K562 (cell line): ENCODE results near the gene A1BG. TPM values are rescaled to one million over a fixed set of nuclear protein-coding genes. Genes with fewer than 3 reads are reported as not detected.

Experiments
- BMI1 ChIP-seq: fragments of 150-350 bp; IDR thresholded peaks from 2 replicates; pipeline ENCODE4 v1.6.1; 2014; ENCODE audit warnings: low read length
- C11orf30 ChIP-seq: fragments of 450-650 bp; IDR thresholded peaks from 2 replicates; pipeline ENCODE4 v1.6.1; 2016; ENCODE audit warnings: low read depth, mild to moderate bottlenecking
- CBX1 ChIP-seq: sonication (generic); IDR thresholded peaks from 2 replicates; pipeline ENCODE4 v1.6.1; 2016; ENCODE audit warnings: antibody characterized with exemption, low read depth, mild to moderate bottlenecking
- FOXK1 ChIP-seq: sonication (generic); formaldehyde crosslinking; IDR thresholded peaks from 2 replicates; pipeline ENCODE4 v1.8.0; 2022; ENCODE audit warnings: missing genetic modification reagents, mild to moderate bottlenecking, borderline replicate concordance
- KDM5B ChIP-seq: fragments of 200-600 bp; sonication (generic); IDR thresholded peaks from 2 replicates; pipeline ENCODE4 v1.6.1; 2012; ENCODE audit warnings: low read depth, mild to moderate bottlenecking, moderate library complexity, low read length, control low read depth, inconsistent platforms; ENCODE audit not compliant: insufficient replicate concordance
- NR4A1 ChIP-seq, 2 experiments: fragments of 250-450 bp in 1 of 2; fragments of 450-650 bp in 1 of 2; sonication (Bioruptor Pico) in 1 of 2; IDR thresholded peaks; 2 replicates each; pipeline versions ENCODE4 v1.4.0 to v1.6.1; 2016 to 2020; ENCODE audit warnings: mild to moderate bottlenecking in 2 of 2, missing compliant biosample characterization in 1 of 2, missing genetic modification characterization in 1 of 2, moderate library complexity in 1 of 2
- RBFOX2 ChIP-seq: fragments of 200-400 bp; formaldehyde crosslinking; IDR thresholded peaks from 2 replicates; pipeline ENCODE4 v1.6.1; 2017; ENCODE audit warnings: low read depth, mild to moderate bottlenecking, low read length, moderate library complexity
- ZNF282 ChIP-seq: sonication (generic); formaldehyde crosslinking; IDR thresholded peaks from 2 replicates; pipeline ENCODE4 v1.8.1; 2023; ENCODE audit warnings: missing genetic modification reagents
- polyA plus RNA-seq, 8 experiments: library from polyadenylated mRNA; depleted of rRNA in 4 of 8; stranded (reverse) in 5 of 8; unstranded in 3 of 8; fragments of >200 nt; fragmentation: Nextera tagmentation in 2 of 8; fragmentation: Illumina TruSeq in 1 of 8; extraction: Ambion mirVana in 2 of 8; extraction: Trizol in 1 of 8; gene quantifications; 2 replicates each; pipeline versions ENCODE4 v1.2.1 to v1.2.3, GENCODE V29; 2011 to 2014; ENCODE audit warnings: inconsistent platforms in 1 of 8, missing spikeins in 1 of 8
- total RNA-seq, 7 experiments: library from RNA; depleted of rRNA in 6 of 7; stranded (reverse); fragments of >200 nt in 6 of 7; fragmentation: Illumina TruSeq in 2 of 7; extraction: Trizol in 2 of 7; gene quantifications; 2 replicates each; pipeline versions ENCODE4 v1.2.1 to v1.2.3, GENCODE V29; 2011 to 2021; ENCODE audit warnings: low replicate concordance in 1 of 7
- TF ChIP-seq, protein P1 (sequence below): fragments of 250-450 bp; sonication (Bioruptor Pico); IDR thresholded peaks from 2 replicates; pipeline ENCODE4 v1.5.0; 2020; ENCODE audit warnings: mild to moderate bottlenecking
- TF ChIP-seq, protein P2 (sequence below): fragments of 200-800 bp; sonication (Bioruptor generic); IDR thresholded peaks from 2 replicates; pipeline ENCODE4 v1.6.1; 2017; ENCODE audit warnings: missing genetic modification characterization, missing compliant biosample characterization
- TF ChIP-seq, protein P3 (sequence below): fragments of 250-450 bp; sonication (Bioruptor Pico); IDR thresholded peaks from 2 replicates; pipeline ENCODE4 v1.4.0; 2020
- TF ChIP-seq, protein P4 (sequence below): fragments of 250-450 bp; sonication (Bioruptor Pico); IDR thresholded peaks from 2 replicates; pipeline ENCODE4 v1.6.1; 2021; ENCODE audit warnings: mild to moderate bottlenecking
- TF ChIP-seq, protein P5 (sequence below): sonication (generic); formaldehyde crosslinking; IDR thresholded peaks from 2 replicates; pipeline ENCODE4 v1.9.0; 2022; ENCODE audit warnings: mild to moderate bottlenecking, missing genetic modification reagents
- TF ChIP-seq, protein P6 (sequence below): IDR thresholded peaks from 2 replicates; pipeline ENCODE4 v1.6.1; 2014; ENCODE audit warnings: antibody characterized with exemption

Gene A1BG
- total and polyA plus RNA-seq, 9 of the 15 experiments (the other 6 are each of a cell fraction or from before 2014, with no cell fraction given), result 0.10 to 19.8 (median 2.6) TPM

DNA sequence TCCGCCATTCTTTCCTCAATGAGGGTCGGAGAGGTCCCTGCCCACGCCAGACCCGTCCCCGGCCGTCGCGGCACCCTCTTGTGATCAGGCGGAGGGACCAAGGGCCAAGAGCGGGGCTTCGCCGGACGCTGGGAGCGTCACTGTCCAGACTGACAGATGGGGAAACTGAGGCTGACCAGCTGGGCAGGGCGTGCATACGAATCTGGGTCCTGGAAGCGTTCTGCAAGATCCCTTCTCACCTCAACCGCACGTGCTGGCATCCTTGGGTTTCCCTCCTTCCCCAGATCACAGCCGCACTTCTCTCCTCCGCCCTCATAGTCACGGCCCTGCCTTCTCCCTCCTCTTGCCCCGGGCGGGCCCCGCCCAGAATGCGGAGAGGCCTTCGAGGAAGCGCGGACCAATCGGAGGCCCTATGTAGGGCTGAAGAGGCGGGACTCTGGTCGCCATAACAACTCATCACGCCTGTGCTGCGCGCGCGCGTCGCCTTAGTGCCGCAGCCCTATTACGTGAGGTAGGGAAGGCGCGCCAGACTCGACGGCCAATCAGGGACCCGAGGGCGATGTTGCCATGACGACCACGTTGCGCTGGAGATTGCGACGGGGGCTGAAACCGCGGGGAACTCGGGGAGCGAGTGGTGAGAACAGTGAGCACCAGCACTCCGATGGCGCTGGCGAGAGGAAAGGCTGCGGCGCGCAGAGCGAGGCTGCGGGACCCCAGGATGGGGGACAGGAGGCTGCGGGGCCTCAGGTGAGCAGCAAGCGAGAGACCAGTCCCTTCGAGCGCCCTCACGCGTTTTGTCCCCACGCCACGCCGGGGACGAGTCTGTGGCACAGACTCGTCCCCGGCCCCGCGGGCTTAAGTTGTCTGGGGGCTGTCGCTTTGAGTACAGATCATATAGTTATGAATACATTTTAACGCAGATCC lies 47.9 kb upstream of the A1BG start (continued):
- TF ChIP-seq, protein P1, sequence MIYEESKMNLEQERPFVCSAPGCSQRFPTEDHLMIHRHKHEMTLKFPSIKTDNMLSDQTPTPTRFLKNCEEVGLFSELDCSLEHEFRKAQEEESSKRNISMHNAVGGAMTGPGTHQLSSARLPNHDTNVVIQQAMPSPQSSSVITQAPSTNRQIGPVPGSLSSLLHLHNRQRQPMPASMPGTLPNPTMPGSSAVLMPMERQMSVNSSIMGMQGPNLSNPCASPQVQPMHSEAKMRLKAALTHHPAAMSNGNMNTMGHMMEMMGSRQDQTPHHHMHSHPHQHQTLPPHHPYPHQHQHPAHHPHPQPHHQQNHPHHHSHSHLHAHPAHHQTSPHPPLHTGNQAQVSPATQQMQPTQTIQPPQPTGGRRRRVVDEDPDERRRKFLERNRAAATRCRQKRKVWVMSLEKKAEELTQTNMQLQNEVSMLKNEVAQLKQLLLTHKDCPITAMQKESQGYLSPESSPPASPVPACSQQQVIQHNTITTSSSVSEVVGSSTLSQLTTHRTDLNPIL (CRISPR knock-in tag), result no peak
- no peak; the same call in 1 of the 2 replicates for TF ChIP-seq CBX1
- TF ChIP-seq BMI1, result peak; percentile 99
- TF ChIP-seq, protein P2, sequence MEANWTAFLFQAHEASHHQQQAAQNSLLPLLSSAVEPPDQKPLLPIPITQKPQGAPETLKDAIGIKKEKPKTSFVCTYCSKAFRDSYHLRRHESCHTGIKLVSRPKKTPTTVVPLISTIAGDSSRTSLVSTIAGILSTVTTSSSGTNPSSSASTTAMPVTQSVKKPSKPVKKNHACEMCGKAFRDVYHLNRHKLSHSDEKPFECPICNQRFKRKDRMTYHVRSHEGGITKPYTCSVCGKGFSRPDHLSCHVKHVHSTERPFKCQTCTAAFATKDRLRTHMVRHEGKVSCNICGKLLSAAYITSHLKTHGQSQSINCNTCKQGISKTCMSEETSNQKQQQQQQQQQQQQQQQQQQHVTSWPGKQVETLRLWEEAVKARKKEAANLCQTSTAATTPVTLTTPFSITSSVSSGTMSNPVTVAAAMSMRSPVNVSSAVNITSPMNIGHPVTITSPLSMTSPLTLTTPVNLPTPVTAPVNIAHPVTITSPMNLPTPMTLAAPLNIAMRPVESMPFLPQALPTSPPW (CRISPR knock-in tag), result peak; percentile 76
- TF ChIP-seq NR4A1 (CRISPR knock-in tag; IDR thresholded peaks at IDR 0.05), result peak; percentile 89
- 0 out of 2 replicates have a peak, but pooled peaks have one; percentile 27 for TF ChIP-seq NR4A1 (tag; IDR thresholded peaks at IDR 0.05)
- peak; percentile 83 for TF ChIP-seq C11orf30
- peak; percentile 97 for TF ChIP-seq RBFOX2
- TF ChIP-seq, protein P3, sequence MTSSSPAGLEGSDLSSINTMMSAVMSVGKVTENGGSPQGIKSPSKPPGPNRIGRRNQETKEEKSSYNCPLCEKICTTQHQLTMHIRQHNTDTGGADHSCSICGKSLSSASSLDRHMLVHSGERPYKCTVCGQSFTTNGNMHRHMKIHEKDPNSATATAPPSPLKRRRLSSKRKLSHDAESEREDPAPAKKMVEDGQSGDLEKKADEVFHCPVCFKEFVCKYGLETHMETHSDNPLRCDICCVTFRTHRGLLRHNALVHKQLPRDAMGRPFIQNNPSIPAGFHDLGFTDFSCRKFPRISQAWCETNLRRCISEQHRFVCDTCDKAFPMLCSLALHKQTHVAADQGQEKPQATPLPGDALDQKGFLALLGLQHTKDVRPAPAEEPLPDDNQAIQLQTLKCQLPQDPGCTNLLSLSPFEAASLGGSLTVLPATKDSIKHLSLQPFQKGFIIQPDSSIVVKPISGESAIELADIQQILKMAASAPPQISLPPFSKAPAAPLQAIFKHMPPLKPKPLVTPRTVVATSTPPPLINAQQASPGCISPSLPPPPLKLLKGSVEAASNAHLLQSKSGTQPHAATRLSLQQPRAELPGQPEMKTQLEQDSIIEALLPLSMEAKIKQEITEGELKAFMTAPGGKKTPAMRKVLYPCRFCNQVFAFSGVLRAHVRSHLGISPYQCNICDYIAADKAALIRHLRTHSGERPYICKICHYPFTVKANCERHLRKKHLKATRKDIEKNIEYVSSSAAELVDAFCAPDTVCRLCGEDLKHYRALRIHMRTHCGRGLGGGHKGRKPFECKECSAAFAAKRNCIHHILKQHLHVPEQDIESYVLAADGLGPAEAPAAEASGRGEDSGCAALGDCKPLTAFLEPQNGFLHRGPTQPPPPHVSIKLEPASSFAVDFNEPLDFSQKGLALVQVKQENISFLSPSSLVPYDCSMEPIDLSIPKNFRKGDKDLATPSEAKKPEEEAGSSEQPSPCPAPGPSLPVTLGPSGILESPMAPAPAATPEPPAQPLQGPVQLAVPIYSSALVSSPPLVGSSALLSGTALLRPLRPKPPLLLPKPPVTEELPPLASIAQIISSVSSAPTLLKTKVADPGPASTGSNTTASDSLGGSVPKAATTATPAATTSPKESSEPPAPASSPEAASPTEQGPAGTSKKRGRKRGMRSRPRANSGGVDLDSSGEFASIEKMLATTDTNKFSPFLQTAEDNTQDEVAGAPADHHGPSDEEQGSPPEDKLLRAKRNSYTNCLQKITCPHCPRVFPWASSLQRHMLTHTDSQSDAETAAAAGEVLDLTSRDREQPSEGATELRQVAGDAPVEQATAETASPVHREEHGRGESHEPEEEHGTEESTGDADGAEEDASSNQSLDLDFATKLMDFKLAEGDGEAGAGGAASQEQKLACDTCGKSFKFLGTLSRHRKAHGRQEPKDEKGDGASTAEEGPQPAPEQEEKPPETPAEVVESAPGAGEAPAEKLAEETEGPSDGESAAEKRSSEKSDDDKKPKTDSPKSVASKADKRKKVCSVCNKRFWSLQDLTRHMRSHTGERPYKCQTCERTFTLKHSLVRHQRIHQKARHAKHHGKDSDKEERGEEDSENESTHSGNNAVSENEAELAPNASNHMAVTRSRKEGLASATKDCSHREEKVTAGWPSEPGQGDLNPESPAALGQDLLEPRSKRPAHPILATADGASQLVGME, result no peak
- TF ChIP-seq, protein P4, sequence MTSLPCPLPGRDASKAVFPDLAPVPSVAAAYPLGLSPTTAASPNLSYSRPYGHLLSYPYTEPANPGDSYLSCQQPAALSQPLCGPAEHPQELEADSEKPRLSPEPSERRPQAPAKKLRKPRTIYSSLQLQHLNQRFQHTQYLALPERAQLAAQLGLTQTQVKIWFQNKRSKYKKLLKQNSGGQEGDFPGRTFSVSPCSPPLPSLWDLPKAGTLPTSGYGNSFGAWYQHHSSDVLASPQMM (CRISPR knock-in tag), result no peak
- TF ChIP-seq, protein P5, sequence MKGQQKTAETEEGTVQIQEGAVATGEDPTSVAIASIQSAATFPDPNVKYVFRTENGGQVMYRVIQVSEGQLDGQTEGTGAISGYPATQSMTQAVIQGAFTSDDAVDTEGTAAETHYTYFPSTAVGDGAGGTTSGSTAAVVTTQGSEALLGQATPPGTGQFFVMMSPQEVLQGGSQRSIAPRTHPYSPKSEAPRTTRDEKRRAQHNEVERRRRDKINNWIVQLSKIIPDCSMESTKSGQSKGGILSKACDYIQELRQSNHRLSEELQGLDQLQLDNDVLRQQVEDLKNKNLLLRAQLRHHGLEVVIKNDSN (CRISPR knock-in tag), result 0 out of 2 replicates have a peak, but pooled peaks have one; percentile 32
- peak; percentile 93 for TF ChIP-seq KDM5B
- no peak for TF ChIP-seq FOXK1
- TF ChIP-seq, protein P6, sequence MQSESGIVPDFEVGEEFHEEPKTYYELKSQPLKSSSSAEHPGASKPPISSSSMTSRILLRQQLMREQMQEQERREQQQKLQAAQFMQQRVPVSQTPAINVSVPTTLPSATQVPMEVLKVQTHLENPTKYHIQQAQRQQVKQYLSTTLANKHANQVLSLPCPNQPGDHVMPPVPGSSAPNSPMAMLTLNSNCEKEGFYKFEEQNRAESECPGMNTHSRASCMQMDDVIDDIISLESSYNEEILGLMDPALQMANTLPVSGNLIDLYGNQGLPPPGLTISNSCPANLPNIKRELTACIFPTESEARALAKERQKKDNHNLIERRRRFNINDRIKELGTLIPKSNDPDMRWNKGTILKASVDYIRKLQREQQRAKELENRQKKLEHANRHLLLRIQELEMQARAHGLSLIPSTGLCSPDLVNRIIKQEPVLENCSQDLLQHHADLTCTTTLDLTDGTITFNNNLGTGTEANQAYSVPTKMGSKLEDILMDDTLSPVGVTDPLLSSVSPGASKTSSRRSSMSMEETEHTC, result no peak
- no peak for TF ChIP-seq ZNF282
